ENCODE results near the gene TTPAL. TPM values are rescaled to one million over a fixed set of nuclear protein-coding genes. Genes with fewer than 3 reads are reported as not detected.

Gene TTPAL
- total RNA-seq, 1 donor from 2014 or later, result 25.2 TPM

DNA sequence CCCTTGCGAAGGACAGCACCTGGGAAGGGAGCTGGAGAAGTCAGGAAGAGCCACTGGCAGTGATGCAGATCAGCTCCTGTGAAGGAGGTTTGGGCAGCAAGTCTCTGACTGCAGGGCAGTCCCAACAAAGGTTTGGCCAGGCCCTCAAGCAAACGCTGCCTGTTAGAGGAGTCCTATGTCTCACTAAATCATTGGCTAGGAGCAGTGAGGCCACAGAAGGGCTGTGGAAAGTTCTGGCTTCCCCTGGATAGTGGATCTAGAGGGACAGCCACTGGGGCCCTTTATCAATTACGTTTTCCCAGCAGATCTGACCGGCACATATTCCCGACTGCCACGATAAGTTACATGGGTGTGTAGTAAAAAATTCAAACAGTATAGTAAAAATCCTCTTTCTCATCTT is 2.5 kb downstream of the TTPAL start:
- Mint-ChIP-seq H3K27ac (peak overlapping the region; percentile 31), H3K36me3 (ENCODE audit: insufficient read depth) (peaks cover 3% of the 10 kb centered on the region), H3K4me1 (ENCODE audit: low read depth) (peaks cover 12% of the 10 kb centered on the region), H3K27me3 (no peaks in the 10 kb centered on the region), H3K9me3 (ENCODE audit: low read depth) (no peaks in the 10 kb centered on the region), H3K4me3 (ENCODE audit: low read depth) (no peak overlapping the region)
- TF ChIP-seq, protein P1, sequence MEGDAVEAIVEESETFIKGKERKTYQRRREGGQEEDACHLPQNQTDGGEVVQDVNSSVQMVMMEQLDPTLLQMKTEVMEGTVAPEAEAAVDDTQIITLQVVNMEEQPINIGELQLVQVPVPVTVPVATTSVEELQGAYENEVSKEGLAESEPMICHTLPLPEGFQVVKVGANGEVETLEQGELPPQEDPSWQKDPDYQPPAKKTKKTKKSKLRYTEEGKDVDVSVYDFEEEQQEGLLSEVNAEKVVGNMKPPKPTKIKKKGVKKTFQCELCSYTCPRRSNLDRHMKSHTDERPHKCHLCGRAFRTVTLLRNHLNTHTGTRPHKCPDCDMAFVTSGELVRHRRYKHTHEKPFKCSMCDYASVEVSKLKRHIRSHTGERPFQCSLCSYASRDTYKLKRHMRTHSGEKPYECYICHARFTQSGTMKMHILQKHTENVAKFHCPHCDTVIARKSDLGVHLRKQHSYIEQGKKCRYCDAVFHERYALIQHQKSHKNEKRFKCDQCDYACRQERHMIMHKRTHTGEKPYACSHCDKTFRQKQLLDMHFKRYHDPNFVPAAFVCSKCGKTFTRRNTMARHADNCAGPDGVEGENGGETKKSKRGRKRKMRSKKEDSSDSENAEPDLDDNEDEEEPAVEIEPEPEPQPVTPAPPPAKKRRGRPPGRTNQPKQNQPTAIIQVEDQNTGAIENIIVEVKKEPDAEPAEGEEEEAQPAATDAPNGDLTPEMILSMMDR (IDR thresholded peaks at IDR 0.05; ENCODE audit: unreplicated experiment), result no peak
- no peak for DNase-seq (ENCODE audit: low spot score, unreplicated experiment)

DNA sequence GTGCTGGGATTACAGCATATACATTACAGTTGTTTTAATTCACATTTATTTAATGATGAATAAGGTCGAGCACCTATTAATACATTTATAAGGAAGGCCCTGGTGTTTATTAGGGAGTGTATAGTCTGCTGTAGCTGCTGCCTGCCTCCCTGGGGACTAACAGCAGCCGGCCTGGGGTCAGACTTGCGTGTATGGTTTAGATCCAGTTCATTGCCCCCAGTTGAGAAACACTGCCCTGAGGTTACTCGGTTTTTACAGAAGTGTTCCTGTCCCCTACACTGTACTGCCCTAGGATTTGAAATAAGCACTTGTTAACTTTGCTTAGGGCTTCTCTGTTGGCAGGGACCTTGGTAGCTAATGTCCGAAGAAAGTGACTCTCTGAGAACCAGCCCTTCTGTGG is 4.0 kb downstream of the TTPAL start:
- Mint-ChIP-seq H3K27me3 (no peaks in the 10 kb centered on the region), H3K36me3 (ENCODE audit: insufficient read depth) (peaks cover 6% of the 10 kb centered on the region), H3K9me3 (ENCODE audit: low read depth) (no peaks in the 10 kb centered on the region), H3K4me3 (ENCODE audit: low read depth) (no peak overlapping the region), H3K27ac (no peak overlapping the region), H3K4me1 (ENCODE audit: low read depth) (peaks cover 12% of the 10 kb centered on the region)
- no peak for DNase-seq (ENCODE audit: low spot score, unreplicated experiment)
- TF ChIP-seq, protein P1 (IDR thresholded peaks at IDR 0.05; ENCODE audit: unreplicated experiment), result no peak

DNA sequence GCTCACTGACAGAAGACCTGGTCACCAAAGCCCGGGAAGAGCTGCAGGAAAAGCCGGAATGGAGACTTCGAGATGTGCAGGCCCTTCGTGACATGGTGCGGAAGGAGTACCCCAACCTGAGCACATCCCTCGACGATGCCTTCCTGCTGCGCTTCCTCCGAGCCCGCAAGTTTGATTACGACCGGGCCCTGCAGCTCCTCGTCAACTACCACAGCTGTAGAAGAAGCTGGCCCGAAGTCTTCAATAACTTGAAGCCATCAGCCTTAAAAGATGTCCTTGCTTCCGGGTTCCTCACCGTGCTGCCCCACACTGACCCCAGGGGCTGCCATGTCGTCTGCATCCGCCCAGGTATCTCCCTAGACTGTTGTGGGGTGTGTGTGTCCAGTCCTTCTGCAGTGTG is 4.4 kb downstream of the TTPAL start:
- Mint-ChIP-seq H3K4me3 (ENCODE audit: low read depth) (no peak overlapping the region), H3K36me3 (ENCODE audit: insufficient read depth) (peaks cover 6% of the 10 kb centered on the region)

DNA sequence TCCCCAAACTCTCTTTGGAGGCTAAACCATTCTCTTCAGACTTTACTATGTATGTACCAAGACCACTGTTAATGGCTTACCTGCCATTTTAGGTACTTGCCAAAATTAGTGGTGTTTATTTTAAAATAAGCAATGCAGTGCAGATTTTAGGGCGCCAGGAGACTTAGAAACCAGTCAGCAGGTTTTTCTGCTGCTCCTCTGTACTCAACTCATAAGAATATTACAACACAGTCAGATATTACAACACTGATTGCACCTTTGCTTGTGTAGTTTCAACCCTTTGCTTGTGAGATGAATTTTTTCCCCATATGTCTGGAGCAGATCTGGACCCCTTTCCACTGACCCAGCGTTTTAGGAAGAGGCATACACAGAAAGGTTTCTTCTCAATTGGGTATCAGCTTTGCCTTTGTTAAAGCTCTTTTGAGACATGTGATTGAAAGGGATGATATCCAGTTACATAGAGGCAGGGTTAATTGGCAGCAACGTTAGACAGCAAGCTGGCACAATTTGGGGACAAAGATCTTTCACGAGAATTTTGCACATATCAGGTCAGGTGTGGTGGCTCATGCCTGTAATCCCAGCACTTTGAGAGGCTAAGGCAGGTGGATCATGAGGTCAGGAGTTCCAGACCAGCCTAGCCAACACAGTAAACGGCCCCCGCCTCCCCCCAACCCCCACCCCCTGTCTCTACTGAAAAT is 6.2 kb downstream of the TTPAL start:
- DNase-seq (ENCODE audit: low spot score, unreplicated experiment), result no peak
- TF ChIP-seq, protein P1 (IDR thresholded peaks at IDR 0.05; ENCODE audit: unreplicated experiment), result no peak
- peaks cover 2% of the 10 kb centered on the region for H3K4me1 Mint-ChIP-seq (ENCODE audit: low read depth)
- H3K27ac Mint-ChIP-seq, result no peak overlapping the region
- H3K36me3 Mint-ChIP-seq (ENCODE audit: insufficient read depth), result peaks cover 8% of the 10 kb centered on the region
- no peaks in the 10 kb centered on the region for H3K27me3 Mint-ChIP-seq
- no peak overlapping the region for H3K4me3 Mint-ChIP-seq (ENCODE audit: low read depth)
- H3K9me3 Mint-ChIP-seq (ENCODE audit: low read depth), result no peaks in the 10 kb centered on the region

More for the DNA sequence above, 4.4 kb downstream of the TTPAL start:
- no peak for DNase-seq (ENCODE audit: low spot score, unreplicated experiment)
- no peaks in the 10 kb centered on the region for H3K27me3 Mint-ChIP-seq
- H3K27ac Mint-ChIP-seq, result no peak overlapping the region
- TF ChIP-seq, protein P1 (IDR thresholded peaks at IDR 0.05; ENCODE audit: unreplicated experiment), result no peak
- H3K4me1 Mint-ChIP-seq (ENCODE audit: low read depth), result peaks cover 11% of the 10 kb centered on the region
- H3K9me3 Mint-ChIP-seq (ENCODE audit: low read depth), result no peaks in the 10 kb centered on the region

DNA sequence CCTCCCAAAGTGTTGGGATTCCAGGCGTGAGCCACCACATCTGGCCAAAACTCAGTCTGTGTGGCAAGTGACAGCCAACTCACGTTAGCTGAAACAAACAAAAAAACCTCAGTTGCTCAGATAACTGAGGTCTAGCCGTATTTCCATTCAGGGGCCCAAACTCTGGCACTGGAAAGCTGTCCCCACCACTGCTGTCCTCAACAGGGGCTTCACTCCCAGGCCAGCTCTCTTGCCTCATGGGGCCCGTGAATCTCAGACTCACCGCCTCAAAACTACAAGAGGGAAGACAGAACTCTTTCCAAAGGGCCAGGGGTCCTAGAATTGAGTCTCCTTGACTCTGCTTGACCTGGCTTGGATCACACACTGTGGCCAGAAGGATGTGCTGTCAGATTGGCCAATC is 7.4 kb downstream of the TTPAL start:
- TF ChIP-seq, protein P1 (IDR thresholded peaks at IDR 0.05; ENCODE audit: unreplicated experiment), result no peak
- no peak for DNase-seq (ENCODE audit: low spot score, unreplicated experiment)
- Mint-ChIP-seq H3K27ac (no peak overlapping the region), H3K27me3 (no peaks in the 10 kb centered on the region), H3K36me3 (ENCODE audit: insufficient read depth) (peaks cover 8% of the 10 kb centered on the region), H3K9me3 (ENCODE audit: low read depth) (no peaks in the 10 kb centered on the region), H3K4me1 (ENCODE audit: low read depth) (no peaks in the 10 kb centered on the region), H3K4me3 (ENCODE audit: low read depth) (no peak overlapping the region)

Measured in progenitor cell of endocrine pancreas (in vitro differentiated cells).